Lung (tissue), 12 donors: ENCODE data around the gene SAMD8. TPM values are rescaled to one million over a fixed set of nuclear protein-coding genes. Genes with fewer than 3 reads are reported as not detected.

Source experiments
- ATAC-seq: fragments of 200-7000 bp; cut with Tn5 transposase; one replicate; pipeline ENCODE4 v1.9.1; 2020; ENCODE audit warnings: moderate number of reproducible peaks; ENCODE audit not compliant: insufficient read depth, low FRiP score
- DNase-seq, 3 donors: peaks; one replicate each; pipeline ENCODE4 v3.0.0-alpha.2; 2013 to 2017
- H3K27ac ChIP-seq, 2 donors: one replicate each; pipeline ENCODE4 v1.5.1; 2013; ENCODE audit warnings: mild to moderate bottlenecking in 2 of 2, moderate library complexity in 2 of 2, control low read depth in 1 of 2, inconsistent platforms in 1 of 2, low read depth in 1 of 2, low read length in 1 of 2
- H3K27me3 ChIP-seq, 3 donors: one replicate each; pipeline ENCODE4 v1.5.1; 2013; ENCODE audit warnings: low read length in 2 of 3; ENCODE audit not compliant: control insufficient read depth in 3 of 3, insufficient read depth in 3 of 3
- H3K36me3 ChIP-seq, 4 donors: one replicate each; pipeline ENCODE4 v1.5.1; 2013; ENCODE audit warnings: low read length in 4 of 4, mild to moderate bottlenecking in 1 of 4, moderate library complexity in 1 of 4; ENCODE audit not compliant: control insufficient read depth in 4 of 4, insufficient read depth in 4 of 4
- H3K4me1 ChIP-seq, 5 donors: one replicate each; pipeline ENCODE4 v1.5.1; 2013; ENCODE audit warnings: low read length in 5 of 5, mild to moderate bottlenecking in 2 of 5, moderate library complexity in 1 of 5; ENCODE audit not compliant: control insufficient read depth in 5 of 5, insufficient read depth in 5 of 5
- H3K4me3 ChIP-seq: one replicate; pipeline ENCODE4 v1.5.1; 2013; ENCODE audit warnings: mild to moderate bottlenecking, control low read depth, moderate library complexity
- H3K9ac ChIP-seq, 2 donors: one replicate each; pipeline ENCODE4 v1.5.1; 2013; ENCODE audit warnings: low read length in 2 of 2, control low read depth in 1 of 2; ENCODE audit not compliant: insufficient read depth in 1 of 2
- H3K9me3 ChIP-seq, 4 donors: one replicate each; pipeline ENCODE4 v1.5.1; 2013; ENCODE audit warnings: low read length in 3 of 4, mild to moderate bottlenecking in 1 of 4, moderate library complexity in 1 of 4; ENCODE audit not compliant: control insufficient read depth in 4 of 4, insufficient read depth in 3 of 4
- WGBS, 2 donors: extraction: QIAGEN DNeasy Blood & Tissue Kit; methylation state at CpG; one replicate each; pipeline ENCODE4 v1.1.7; 2013; 5-methylcytosine and 5-hydroxymethylcytosine counted together
- polyA plus RNA-seq, 2 donors: library from polyadenylated mRNA; stranded (reverse); fragments of 200-250 nt; gene quantifications; one replicate each; pipeline ENCODE4 v1.2.1, GENCODE V29; 2013
- total RNA-seq, 2 donors: library from RNA; depleted of rRNA in 1 of 2; stranded (reverse); fragments of >200 nt in 1 of 2; gene quantifications; one replicate each; pipeline ENCODE4 v1.2.1, GENCODE V29; 2014 to 2021
- TF ChIP-seq, protein P1 (sequence below): IDR thresholded peaks from 2 replicates; pipeline ENCODE4 v1.5.1; 2012; ENCODE audit warnings: mild to moderate bottlenecking; ENCODE audit errors: control extremely low read depth, extremely low read depth
- donor health status: control.
- donor health status: control.
- donor health status: Bipolar disorder and iron deficiency.
- donor health status: healthy.
- donor health status: DM: yes; HTN: yes; CAD: no.

SAMD8 gene
- total and polyA plus RNA-seq, 4 donors: 5.5 to 29.0 (median 11.3) TPM

DNA sequence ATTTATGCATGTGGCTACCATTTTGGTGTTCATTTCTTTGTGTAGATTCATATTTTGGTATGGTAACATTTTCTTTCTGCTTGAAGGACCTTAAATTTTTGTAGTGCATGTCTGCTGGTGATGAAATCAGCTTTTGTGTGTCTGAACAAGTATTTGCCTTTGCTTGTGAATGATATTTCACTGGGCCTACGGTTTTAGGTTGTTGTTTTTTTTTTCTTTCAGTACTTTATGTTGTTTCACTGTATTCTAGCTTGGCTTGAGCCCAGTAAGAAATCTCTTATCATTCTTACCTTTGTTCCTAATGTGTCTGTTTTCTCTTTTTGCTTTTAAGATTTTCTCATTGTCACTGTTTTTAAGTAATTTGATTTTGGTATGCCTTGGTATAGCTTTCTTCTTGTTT, 31.9 kb downstream of the SAMD8 start:
- Histone ChIP-seq H3K27ac (no peak overlapping the region), H3K9ac (no peak overlapping the region), H3K9me3 (no peaks in the 10 kb centered on the region), H3K36me3 (peaks cover 0 to 1% (median 0%) of the 10 kb centered on the region in 4 donors), H3K27me3 (no peaks in the 10 kb centered on the region), H3K4me3 (no peak overlapping the region), H3K4me1 (peaks cover 0 to 13% (median 2%) of the 10 kb centered on the region in 5 donors)
- DNase-seq: peak in 1 of 3 donors; percentile 16
- 40 to 54% methylated on average over 1 of the region's 1 CpG for WGBS, 2 donors
- no peak for ATAC-seq
- TF ChIP-seq, protein P1, sequence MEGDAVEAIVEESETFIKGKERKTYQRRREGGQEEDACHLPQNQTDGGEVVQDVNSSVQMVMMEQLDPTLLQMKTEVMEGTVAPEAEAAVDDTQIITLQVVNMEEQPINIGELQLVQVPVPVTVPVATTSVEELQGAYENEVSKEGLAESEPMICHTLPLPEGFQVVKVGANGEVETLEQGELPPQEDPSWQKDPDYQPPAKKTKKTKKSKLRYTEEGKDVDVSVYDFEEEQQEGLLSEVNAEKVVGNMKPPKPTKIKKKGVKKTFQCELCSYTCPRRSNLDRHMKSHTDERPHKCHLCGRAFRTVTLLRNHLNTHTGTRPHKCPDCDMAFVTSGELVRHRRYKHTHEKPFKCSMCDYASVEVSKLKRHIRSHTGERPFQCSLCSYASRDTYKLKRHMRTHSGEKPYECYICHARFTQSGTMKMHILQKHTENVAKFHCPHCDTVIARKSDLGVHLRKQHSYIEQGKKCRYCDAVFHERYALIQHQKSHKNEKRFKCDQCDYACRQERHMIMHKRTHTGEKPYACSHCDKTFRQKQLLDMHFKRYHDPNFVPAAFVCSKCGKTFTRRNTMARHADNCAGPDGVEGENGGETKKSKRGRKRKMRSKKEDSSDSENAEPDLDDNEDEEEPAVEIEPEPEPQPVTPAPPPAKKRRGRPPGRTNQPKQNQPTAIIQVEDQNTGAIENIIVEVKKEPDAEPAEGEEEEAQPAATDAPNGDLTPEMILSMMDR: no peak

- no peak overlapping the region for H3K9ac ChIP-seq
- peaks cover 0 to 3% (median under 1%) of the 10 kb centered on the region in 4 donors for H3K36me3 ChIP-seq
- 36 to 73% methylated on average over 1 of the region's 1 CpG for WGBS, 2 donors
- no peak overlapping the region for H3K4me3 ChIP-seq
- no peak for DNase-seq
- no peak overlapping the region for H3K27ac ChIP-seq
- no peak for ATAC-seq
- H3K4me1 ChIP-seq: peaks cover 0 to 10% (median 2%) of the 10 kb centered on the region in 5 donors
- H3K27me3 ChIP-seq: no peaks in the 10 kb centered on the region
- H3K9me3 ChIP-seq: no peaks in the 10 kb centered on the region
- TF ChIP-seq, protein P1: no peak
Observed at GRCh38 chr10:75145590-75145989, 34.1 kb downstream of the SAMD8 start.

- WGBS, 2 donors: 92% methylated on average over 2 of the region's 2 CpGs
- TF ChIP-seq, protein P1: no peak
Observed at GRCh38 chr10:75146780-75147179, 35.3 kb downstream of the SAMD8 start.

DNA sequence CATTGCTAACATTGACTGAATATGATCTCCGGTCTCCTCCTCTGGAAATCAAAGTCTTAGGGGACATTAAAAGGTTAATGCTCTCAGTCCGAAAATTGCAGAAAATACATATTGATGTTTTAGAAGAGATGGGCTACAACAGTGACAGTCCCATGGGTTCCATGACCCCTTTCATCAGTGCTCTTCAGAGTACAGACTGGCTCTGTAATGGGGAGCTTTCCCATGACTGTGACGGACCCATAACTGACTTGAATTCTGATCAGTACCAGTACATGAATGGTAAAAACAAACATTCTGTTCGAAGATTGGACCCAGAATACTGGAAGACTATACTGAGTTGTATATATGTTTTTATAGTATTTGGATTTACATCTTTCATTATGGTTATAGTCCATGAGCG, 39.2 kb downstream of the SAMD8 start:
- H3K36me3 ChIP-seq: peaks cover 0 to 9% (median 6%) of the 10 kb centered on the region in 4 donors
- no peak overlapping the region for H3K27ac ChIP-seq
- no peaks in the 10 kb centered on the region for H3K9me3 ChIP-seq
- TF ChIP-seq, protein P1: no peak
- WGBS, 2 donors: 97 to 100% methylated on average over 5 of the region's 5 CpGs
- no peaks in the 10 kb centered on the region for H3K27me3 ChIP-seq
- no peak overlapping the region for H3K9ac ChIP-seq
- ATAC-seq (no peak), DNase-seq (no peak)
- H3K4me1 ChIP-seq: peaks cover 0 to 2% (median 0%) of the 10 kb centered on the region in 5 donors
- no peak overlapping the region for H3K4me3 ChIP-seq

More at GRCh38 chr10:75146780-75147179, 35.3 kb downstream of the SAMD8 start:
- Histone ChIP-seq H3K9ac (no peak overlapping the region), H3K9me3 (no peaks in the 10 kb centered on the region), H3K4me3 (no peak overlapping the region), H3K4me1 (peaks cover 0 to 10% (median 2%) of the 10 kb centered on the region in 5 donors), H3K27me3 (no peaks in the 10 kb centered on the region), H3K36me3 (peaks cover 0 to 6% (median 3%) of the 10 kb centered on the region in 4 donors), H3K27ac (no peak overlapping the region)
- DNase-seq: no peak
- ATAC-seq: no peak
